Fibroblast of lung (primary cell): ENCODE results near the gene RPS6KC1. TPM values are rescaled to one million over a fixed set of nuclear protein-coding genes. Genes with fewer than 3 reads are reported as not detected.

Experiments
- DNase-seq, 2 donors: peaks; one replicate each; pipeline versions ENCODE4 v3.0.0 to v3.0.0-alpha.2; 2010; ENCODE audit warnings: low read depth in 2 of 2
- H2AFZ ChIP-seq: 2 replicates; pipeline ENCODE4 v1.5.1; 2012; ENCODE audit warnings: low read length, control low read depth, inconsistent platforms
- H3K27ac ChIP-seq: 2 replicates; pipeline ENCODE4 v1.5.1; 2011; ENCODE audit warnings: low read length, control low read depth; ENCODE audit not compliant: insufficient read depth
- H3K27me3 ChIP-seq: 2 replicates; pipeline ENCODE4 v1.5.1; 2011; ENCODE audit warnings: mild to moderate bottlenecking, low read length; ENCODE audit not compliant: control insufficient read depth, insufficient read depth
- H3K36me3 ChIP-seq: 2 replicates; pipeline ENCODE4 v1.5.1; 2011; ENCODE audit warnings: low read length; ENCODE audit not compliant: control insufficient read depth, insufficient read depth
- H3K4me1 ChIP-seq: 2 replicates; pipeline ENCODE4 v1.5.1; 2011; ENCODE audit warnings: low read length; ENCODE audit not compliant: control insufficient read depth, insufficient read depth; ENCODE audit errors: extremely low read depth
- H3K4me2 ChIP-seq: 2 replicates; pipeline ENCODE4 v1.5.1; 2011; ENCODE audit warnings: low read length, control low read depth; ENCODE audit not compliant: insufficient read depth; ENCODE audit errors: extremely low read depth
- H3K4me3 ChIP-seq, 4 experiments: fragments of 200-600 bp in 1 of 4; sonication (generic) in 1 of 4; replicated peaks in 1 of 4; 2 replicates each; pipeline ENCODE4 v1.5.1; 2011 to 2016; ENCODE audit warnings: low read length in 4 of 4, low read depth in 3 of 4, mild to moderate bottlenecking in 3 of 4, control low read depth in 2 of 4, inconsistent platforms in 1 of 4, mixed read lengths in 1 of 4; ENCODE audit not compliant: insufficient read depth in 1 of 4; ENCODE audit errors: control extremely low read depth in 1 of 4
- H3K79me2 ChIP-seq: 2 replicates; pipeline ENCODE4 v1.5.1; 2012; ENCODE audit warnings: mild to moderate bottlenecking, low read length, inconsistent platforms; ENCODE audit not compliant: control insufficient read depth, insufficient read depth
- H3K9ac ChIP-seq: 2 replicates; pipeline ENCODE4 v1.5.1; 2011; ENCODE audit warnings: mild to moderate bottlenecking, low read length, control low read depth; ENCODE audit not compliant: insufficient read depth
- H3K9me3 ChIP-seq: 2 replicates; pipeline ENCODE4 v1.5.1; 2012; ENCODE audit warnings: low read depth, low read length; ENCODE audit not compliant: control insufficient read depth, insufficient read depth
- H4K20me1 ChIP-seq: 2 replicates; pipeline ENCODE4 v1.5.1; 2011; ENCODE audit warnings: low read length; ENCODE audit not compliant: control insufficient read depth, insufficient read depth; ENCODE audit errors: extremely low read depth
- EZH2 ChIP-seq: IDR thresholded peaks from 2 replicates; pipeline ENCODE4 v1.5.1; 2012; ENCODE audit warnings: low read length, control low read depth, mild to moderate bottlenecking; ENCODE audit errors: missing control alignments
- polyA plus RNA-seq, 2 donors: library from polyadenylated mRNA; depleted of rRNA in 1 of 2; stranded (reverse) in 1 of 2; unstranded in 1 of 2; fragments of >200 nt; gene quantifications; 2 replicates each; pipeline ENCODE4 v1.2.1, GENCODE V29; 2011 to 2012; ENCODE audit warnings: missing spikeins in 1 of 2
- total RNA-seq: library from RNA; depleted of rRNA; stranded (reverse); fragments of >200 nt; gene quantifications from 2 replicates; pipeline ENCODE4 v1.2.1, GENCODE V29; 2014
- TF ChIP-seq, protein P1 (sequence below), 2 donors: IDR thresholded peaks in 1 of 2; conservative IDR thresholded peaks in 1 of 2; 1 replicate in 1 of 2; 2 replicates in 1 of 2; pipeline ENCODE4 v1.5.1; 2011 to 2012; ENCODE audit warnings: low read length in 2 of 2, control low read depth in 1 of 2, inconsistent platforms in 1 of 2, low read depth in 1 of 2, mild to moderate bottlenecking in 1 of 2

The RPS6KC1 gene
- total and polyA plus RNA-seq, 2 donors (not counting 1 experiment from before 2014, with no cell fraction given), result 20.9 to 33.5 TPM

DNA sequence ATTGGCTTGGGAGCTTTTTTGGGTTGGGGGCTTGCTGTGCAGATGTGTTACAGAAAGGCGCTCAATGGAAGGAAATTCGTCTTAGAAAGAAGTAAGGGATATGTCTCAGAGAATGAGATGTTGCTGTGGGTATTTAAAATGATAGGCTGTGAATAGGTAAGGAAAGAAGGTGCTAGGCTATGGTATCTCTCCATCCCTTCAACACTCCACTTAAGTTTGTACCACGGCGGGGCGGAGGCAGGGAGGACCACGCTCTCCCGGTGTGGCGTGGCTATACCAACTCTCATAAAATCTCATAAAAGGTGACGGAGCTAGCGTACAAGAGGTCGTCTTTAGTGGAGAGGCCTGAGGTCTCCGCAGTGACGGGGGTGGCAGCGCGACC lies 305 bp upstream of the RPS6KC1 start:
- H3K4me2 ChIP-seq, result peak overlapping the region; percentile 83
- H3K27me3 ChIP-seq, result no peaks in the 10 kb centered on the region
- H3K4me3 ChIP-seq, result peak overlapping the region; percentile 78 to 97 (median 92)
- DNase-seq, result no peak
- no peaks in the 10 kb centered on the region for H3K4me1 ChIP-seq
- H4K20me1 ChIP-seq, result no peaks in the 10 kb centered on the region
- peak overlapping the region; percentile 42 for H3K27ac ChIP-seq
- peak overlapping the region; percentile 100 for H2AFZ ChIP-seq
- peaks cover 30% of the 10 kb centered on the region for H3K79me2 ChIP-seq
- H3K9ac ChIP-seq, result peak overlapping the region; percentile 11
- no peaks in the 10 kb centered on the region for H3K9me3 ChIP-seq
- TF ChIP-seq, protein P1, sequence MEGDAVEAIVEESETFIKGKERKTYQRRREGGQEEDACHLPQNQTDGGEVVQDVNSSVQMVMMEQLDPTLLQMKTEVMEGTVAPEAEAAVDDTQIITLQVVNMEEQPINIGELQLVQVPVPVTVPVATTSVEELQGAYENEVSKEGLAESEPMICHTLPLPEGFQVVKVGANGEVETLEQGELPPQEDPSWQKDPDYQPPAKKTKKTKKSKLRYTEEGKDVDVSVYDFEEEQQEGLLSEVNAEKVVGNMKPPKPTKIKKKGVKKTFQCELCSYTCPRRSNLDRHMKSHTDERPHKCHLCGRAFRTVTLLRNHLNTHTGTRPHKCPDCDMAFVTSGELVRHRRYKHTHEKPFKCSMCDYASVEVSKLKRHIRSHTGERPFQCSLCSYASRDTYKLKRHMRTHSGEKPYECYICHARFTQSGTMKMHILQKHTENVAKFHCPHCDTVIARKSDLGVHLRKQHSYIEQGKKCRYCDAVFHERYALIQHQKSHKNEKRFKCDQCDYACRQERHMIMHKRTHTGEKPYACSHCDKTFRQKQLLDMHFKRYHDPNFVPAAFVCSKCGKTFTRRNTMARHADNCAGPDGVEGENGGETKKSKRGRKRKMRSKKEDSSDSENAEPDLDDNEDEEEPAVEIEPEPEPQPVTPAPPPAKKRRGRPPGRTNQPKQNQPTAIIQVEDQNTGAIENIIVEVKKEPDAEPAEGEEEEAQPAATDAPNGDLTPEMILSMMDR (conservative IDR thresholded peaks at IDR 0.05 in 1 of 2, IDR thresholded peaks at IDR 0.05 in 1 of 2; ENCODE audit: low read depth in 1 of 2, low read length in 2 of 2), result no peak
- no peak for TF ChIP-seq EZH2
- H3K36me3 ChIP-seq, result no peaks in the 10 kb centered on the region

DNA sequence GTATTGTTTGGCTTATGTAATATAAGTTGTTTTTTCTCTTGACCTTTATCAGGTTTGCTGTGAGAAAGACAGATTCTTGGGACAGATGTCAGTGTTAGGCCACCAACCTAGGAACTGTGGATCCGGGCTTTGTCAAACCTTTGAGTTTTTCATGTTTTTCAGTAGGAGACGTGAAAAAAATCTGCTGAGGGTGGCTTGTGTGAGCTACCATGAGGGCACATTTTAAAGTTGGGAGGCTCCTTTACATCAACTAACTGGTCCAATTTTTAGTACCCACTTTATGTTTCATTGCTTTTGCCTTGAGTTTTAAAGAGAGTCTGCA lies 801 bp downstream of the RPS6KC1 start:
- peak overlapping the region; percentile 88 to 97 (median 95) for H3K4me3 ChIP-seq
- H3K9ac ChIP-seq, result peak overlapping the region; percentile 36
- peak overlapping the region; percentile 42 for H3K27ac ChIP-seq
- H4K20me1 ChIP-seq, result no peaks in the 10 kb centered on the region
- H2AFZ ChIP-seq, result peak overlapping the region; percentile 94
- no peaks in the 10 kb centered on the region for H3K9me3 ChIP-seq
- no peaks in the 10 kb centered on the region for H3K27me3 ChIP-seq
- H3K4me2 ChIP-seq, result peak overlapping the region; percentile 84
- no peak for DNase-seq
- peaks cover 40% of the 10 kb centered on the region for H3K79me2 ChIP-seq
- TF ChIP-seq, protein P1 (conservative IDR thresholded peaks at IDR 0.05 in 1 of 2, IDR thresholded peaks at IDR 0.05 in 1 of 2; ENCODE audit: low read depth in 1 of 2, low read length in 2 of 2), result no peak
- no peak for TF ChIP-seq EZH2
- H3K36me3 ChIP-seq, result no peaks in the 10 kb centered on the region
- H3K4me1 ChIP-seq, result no peaks in the 10 kb centered on the region

DNA sequence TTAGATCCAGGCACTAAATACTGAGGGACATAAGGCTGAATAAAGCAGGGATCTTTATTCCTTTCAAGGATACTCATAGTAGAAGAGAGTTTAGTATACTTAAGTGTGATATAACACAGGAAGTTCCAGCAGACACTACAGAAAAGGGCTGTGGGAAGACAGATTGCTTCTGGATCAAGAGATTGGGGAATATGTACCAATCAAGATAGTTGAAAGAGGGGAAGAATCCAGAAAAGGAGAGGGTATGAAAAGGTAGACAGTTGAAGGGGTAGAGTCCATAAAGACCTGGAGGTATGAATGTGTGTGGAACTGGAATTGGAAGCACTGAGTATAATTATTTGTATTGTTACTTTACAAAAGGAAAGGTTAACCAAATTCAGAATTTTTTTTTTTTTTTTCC lies 2.4 kb downstream of the RPS6KC1 start:
- Histone ChIP-seq H3K4me3 (no peak overlapping the region), H3K9ac (no peak overlapping the region), H3K9me3 (no peaks in the 10 kb centered on the region), H3K79me2 (peaks cover 46% of the 10 kb centered on the region), H3K4me1 (no peaks in the 10 kb centered on the region), H3K36me3 (no peaks in the 10 kb centered on the region), H3K4me2 (no peak overlapping the region), H3K27ac (no peak overlapping the region), H2AFZ (no peak overlapping the region), H4K20me1 (no peaks in the 10 kb centered on the region), H3K27me3 (no peaks in the 10 kb centered on the region)
- no peak for DNase-seq
- TF ChIP-seq, protein P1 (conservative IDR thresholded peaks at IDR 0.05 in 1 of 2, IDR thresholded peaks at IDR 0.05 in 1 of 2; ENCODE audit: low read depth in 1 of 2, low read length in 2 of 2), result no peak
- no peak for TF ChIP-seq EZH2
